Measurements from ENCODE around the gene ZNF532.
A peak's percentile ranks its signal among the peaks of the same experiment; 100 is the strongest.

ZNF532 gene

DNA sequence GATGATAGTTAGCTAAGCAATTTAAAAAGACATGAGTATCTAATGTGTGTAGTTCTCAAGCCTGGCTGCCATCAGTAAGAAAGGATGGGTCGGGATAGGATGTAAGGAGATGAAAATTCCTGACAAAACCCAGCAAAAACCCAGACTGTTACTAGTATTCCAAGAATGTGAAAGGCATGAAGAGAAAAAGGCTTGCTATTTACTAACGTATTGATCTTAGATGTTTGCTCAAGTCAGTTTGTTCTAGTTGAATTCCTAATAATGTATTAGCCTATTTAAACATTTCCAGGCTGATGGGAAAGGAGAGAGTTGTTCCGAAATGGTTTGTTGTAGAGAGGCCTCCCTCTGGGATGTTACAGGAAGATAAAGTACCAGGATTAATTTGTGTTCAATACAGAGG lies 88.2 kb downstream of the ZNF532 start:
- DNase-seq, result no peak

DNA sequence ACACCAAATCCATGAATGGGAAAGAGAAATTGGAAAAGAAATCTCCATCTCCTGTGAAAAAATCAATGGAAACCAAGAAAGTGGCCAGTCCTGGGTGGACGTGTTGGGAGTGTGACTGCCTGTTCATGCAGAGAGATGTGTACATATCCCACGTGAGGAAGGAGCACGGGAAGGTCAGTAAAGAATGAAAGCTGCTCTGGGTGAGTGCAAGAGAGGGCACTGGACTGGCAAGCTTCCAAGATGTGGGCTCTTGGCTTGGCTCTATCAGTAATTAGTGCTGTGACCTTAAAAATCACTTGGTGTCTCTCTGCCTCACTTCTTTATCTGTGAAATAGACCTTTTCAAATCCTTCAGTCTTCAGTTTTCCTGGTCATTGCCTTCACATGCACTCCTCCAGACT lies 89.0 kb downstream of the ZNF532 start:
- peak; percentile 59 for DNase-seq

DNA sequence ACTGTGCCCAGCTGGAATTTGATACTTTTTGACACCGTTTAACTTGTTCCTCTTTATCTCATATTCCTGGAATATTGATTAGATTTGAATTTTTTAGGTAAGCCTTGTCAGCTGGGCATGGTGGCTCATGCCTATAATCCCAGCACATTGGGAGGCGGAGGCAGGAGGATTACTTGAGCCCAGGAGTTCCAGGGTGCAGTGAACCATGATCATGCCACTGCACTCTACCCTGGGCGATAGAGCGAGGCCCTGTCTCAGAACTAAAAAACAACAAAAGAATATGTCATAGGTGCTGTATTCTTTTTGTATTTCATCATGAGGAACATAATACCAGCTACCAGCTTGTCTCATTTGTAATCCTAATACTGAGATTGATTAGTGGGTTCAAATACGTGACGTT lies 90.3 kb downstream of the ZNF532 start:
- DNase-seq, result no peak

- DNase-seq, result no peak
These were observed 91.1 kb downstream of the ZNF532 start for GRCh38 chr18:58955738-58956137.

DNA sequence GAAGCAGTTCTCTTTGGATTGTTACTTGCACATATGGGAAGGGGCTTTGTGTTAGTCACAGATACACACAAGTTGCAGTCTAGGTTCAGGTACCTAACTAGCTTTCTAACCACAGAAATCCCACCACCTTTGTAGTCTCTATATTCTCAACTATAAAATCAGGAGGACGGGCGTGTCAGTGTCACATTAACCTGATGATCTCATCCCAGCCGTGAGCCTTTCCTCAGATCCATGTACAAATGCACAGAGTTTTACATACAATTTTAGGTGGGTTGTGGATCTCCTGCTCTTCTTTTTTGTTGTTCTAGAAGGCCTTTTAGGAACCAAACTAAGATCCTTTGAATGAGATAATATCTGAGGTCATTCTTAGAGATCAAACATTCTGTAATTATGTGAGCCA lies 94.0 kb downstream of the ZNF532 start:
- DNase-seq, result no peak

DNA sequence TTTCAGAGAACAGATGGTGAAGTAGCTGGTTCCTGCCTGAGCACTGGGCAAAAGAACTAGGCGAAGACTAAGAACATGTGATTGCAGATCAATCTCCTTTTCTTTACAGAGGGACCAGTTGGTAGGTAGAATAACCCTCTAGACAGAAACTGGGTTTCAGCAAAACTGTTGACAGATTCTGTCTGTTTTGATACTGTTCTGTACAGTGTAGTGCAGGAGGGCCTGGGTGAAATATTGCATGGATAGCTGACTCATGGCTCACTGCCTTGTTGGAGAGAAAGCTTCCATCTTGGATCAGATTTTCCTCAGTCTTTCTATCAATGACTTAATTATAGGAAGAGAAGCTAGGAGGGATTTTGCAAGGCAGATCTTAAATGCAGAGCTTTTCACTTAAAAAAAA lies 95.8 kb downstream of the ZNF532 start:
- no peak for DNase-seq

DNA sequence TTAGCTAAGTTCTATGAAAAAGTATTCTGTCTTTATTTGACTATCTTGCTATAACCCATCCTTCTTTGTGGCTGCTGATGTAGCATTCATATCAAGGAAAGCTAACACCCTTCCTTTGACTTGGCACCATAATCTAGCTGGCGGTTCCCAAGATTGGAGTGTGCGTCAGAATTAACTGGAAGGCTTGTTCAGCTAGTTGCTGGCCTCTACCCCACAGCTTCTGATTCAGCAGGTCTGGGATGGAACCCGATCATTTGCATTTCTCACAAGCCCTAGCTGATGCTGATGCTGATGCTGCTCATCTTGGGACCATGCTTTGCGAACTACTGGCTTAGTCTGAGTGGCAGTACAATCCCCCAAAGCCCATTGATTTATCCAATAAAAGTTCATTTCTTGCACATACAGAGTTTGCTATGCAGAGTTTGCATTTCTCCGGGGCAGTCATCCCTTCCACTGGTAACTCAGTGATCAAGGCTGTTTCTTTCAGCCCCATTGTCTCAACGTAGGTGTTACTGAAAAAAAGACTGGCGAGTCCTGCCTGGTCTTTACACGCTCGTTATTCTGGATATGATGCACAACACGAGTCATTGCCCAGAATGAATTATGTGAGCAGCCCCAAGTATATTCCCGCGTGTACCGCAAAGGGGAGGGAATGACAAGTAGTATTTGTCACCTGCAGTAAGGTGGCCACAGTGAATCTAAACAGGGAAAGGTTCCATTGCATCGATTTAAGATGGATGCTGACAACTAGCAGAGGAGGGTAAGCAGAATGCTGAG lies 96.5 kb downstream of the ZNF532 start:
- no peak for DNase-seq

DNA sequence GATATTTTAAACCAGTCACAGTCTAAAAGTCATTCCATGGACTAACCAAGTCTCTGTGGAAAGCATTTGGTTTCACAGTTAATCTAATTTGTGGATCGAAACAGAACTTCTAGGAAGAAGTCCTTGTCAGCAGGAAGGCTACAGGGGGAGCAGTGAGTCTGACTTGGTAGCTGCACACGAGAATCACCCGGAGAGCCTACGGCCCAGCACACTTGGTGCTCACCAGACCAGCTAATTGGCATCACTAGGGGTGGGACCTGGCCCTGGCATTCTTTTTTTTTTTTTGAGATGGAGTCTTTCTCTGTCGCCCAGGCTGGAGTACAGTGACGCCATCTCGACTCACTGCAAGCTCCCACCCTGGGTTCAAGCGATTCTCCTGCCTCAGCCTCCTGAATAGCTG lies 97.7 kb downstream of the ZNF532 start:
- DNase-seq, result no peak

- DNase-seq, result no peak
These were observed 100.8 kb downstream of the ZNF532 start for GRCh38 chr18:58965291-58966004.

DNA sequence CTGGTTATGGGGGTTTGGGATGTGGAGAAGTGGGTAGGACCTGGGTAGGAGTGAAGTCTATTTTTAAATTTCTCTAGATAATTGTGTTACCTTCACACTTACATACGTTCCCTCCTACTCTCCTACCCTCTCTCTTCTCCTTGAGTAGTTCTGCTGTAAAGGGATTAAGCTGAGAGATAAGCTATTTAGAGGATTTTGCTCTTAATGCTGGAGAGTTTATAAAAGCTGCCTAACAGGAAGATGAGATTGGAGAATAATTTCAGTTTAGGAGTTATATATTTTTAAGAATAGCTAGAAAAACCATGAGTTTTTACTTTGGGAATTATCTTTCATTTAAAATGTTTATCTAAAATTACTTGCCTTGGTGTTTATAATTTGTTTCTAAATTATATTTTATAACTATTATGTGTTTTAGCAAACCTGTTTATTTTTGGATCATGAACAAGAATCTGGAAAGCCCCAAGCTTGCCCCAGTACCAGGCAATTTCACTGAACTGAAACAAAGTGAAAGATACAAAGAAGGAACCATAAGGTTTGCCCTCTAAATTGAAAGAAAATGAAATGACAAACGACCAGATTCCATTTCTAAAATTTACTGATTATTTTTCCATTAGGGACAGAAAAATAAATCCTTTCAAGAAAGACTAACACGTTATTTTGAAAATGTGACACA lies 101.5 kb downstream of the ZNF532 start:
- no peak for DNase-seq

DNA sequence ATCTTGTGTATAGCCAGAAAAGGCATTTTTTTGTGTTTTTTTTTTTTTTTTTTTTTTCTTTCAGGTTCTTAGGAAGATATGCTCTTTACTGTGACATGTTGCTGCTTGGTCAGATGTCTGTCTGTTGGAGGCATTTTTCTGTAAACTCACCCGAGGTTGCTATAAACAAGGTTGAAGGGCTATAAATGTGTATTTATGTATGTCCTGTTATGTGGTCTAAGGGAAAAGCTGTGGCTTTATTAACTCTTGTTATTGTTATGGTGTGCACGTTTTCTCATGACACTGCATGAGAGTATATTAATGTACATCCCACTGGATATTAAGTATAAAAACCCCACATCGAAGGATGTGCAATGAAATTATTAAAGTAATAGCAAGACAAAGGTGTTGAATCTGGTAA lies 102.0 kb downstream of the ZNF532 start:
- no peak for DNase-seq

DNA sequence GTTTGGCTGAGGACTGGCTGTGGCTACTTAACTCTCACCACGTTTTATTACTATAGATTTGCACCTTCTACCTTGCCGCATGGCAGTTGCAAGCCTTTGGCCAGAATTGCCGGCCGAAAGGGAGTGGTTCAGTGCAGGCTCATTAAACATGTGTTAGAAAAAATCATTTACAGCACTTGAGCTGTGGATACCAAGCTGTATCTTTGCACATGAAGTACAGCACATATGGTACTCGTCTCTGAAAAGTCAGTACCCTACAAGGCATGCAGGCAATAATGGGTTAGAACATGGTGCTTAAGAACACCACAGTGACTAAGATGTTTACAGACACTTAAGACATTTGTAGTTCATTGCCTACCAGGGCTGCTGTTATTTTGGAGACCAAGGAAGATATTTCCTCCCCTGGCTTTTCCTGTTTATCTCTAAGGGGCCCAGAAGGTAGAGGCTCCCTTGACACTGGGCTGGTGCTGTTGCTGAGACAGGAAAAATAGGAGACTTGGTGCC lies 103.1 kb downstream of the ZNF532 start:
- no peak for DNase-seq

GRCh38 chr18:58970943-58971790 lies 106.5 kb downstream of the ZNF532 start:
- DNase-seq, result no peak

- no peak for DNase-seq
These were observed 110.6 kb downstream of the ZNF532 start for GRCh38 chr18:58975296-58975695.

- no peak for DNase-seq
These were observed 111.1 kb downstream of the ZNF532 start for GRCh38 chr18:58975781-58976180.

GRCh38 chr18:58977223-58977622 lies 112.5 kb downstream of the ZNF532 start:
- no peak for DNase-seq

GRCh38 chr18:58977801-58978200 lies 113.1 kb downstream of the ZNF532 start:
- DNase-seq, result no peak

- no peak for DNase-seq
These were observed 114.2 kb downstream of the ZNF532 start for GRCh38 chr18:58978916-58979315.

DNA sequence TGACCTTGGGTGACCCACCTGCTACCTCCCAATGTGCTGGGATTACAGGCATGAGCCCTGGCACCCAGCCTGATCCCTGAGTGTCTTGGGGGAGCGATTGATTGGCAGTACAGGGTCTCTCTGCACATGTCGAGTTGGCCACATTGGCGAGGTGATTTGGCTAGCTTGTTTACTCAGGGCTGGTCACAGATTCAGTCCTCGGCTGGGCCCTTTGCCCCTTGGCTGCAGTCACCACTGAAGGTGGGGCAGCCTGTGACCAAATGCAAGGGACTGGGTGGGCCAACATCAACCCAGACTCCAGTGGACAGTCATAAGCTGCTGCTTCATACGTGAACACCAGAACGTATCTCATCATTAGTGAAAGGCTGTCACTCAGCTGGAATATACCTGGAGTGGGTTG lies 114.9 kb downstream of the ZNF532 start:
- DNase-seq, result no peak

GRCh38 chr18:58980991-58981390 lies 116.3 kb downstream of the ZNF532 start:
- DNase-seq, result no peak

DNA sequence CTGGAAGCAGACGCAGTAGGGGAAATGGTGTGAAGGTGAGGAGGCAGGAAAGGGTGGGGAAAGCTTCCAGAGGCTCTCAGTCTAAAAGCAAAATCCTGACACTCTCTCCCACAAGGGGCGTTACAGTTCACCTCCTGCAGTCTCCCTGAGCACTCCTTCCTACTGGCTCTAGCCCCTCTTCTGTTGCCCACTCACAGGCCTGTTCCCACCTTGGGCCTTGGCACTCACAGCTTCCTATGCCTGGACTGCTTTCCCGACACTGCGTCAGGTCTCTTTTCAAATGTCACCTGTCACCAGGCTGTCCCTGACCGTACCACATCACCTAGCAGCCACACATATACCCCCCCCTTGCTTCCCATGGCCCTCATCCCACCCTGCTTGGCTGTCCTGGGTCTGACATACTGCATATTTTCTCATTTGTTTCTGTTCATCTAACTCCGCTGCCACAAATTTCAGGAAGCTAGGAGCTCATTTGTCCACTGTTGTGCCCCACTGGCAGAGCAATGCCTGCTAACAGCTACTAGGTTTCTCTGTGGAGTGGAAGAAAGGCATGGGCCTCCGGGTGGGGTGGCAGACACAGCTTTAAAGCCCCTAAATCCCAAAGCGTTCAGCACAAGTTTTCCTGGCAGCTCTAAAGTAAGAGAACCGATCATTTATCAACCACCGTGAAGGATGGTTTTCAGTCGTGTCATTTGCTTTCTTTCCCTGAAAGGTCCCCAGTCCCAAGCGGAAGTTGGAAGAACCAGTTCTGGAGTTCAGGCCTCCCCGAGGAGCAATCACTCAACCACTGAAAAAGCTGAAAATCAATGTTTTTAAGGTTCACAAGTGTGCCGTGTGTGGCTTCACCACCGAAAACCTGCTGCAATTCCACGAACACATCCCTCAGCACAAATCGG lies 118.8 kb downstream of the ZNF532 start:
- no peak for DNase-seq

- no peak for DNase-seq
These were observed 123.9 kb downstream of the ZNF532 start for GRCh38 chr18:58988600-58988999.

All from NCI-H510A treated with DMSO at 0.1 percent for 48 hours (cell line).